ENCODE results near the gene SF1.

DNA sequence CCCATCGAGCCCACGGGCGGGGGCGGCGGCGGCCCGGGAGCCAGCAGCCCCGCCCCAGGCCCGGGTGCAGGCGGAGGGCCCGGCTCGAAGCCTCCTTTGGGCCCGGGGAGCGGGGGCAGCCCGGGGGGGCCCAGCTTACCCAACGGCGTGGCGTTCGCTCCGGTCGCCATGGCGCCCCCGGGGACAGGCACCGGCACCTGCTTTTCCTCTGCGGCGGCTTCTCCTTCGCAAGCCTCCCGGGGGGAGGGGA lies 194 bp downstream of the SF1 start:
- TF ChIP-seq FOXA1 (IDR thresholded peaks at IDR 0.05) (no peak), CTBP1 (IDR thresholded peaks at IDR 0.05; ENCODE audit: borderline replicate concordance) (no peak), SP1 (IDR thresholded peaks at IDR 0.05) (no peak), TARDBP (IDR thresholded peaks at IDR 0.05) (no peak), FOXM1 (IDR thresholded peaks at IDR 0.05; ENCODE audit: borderline replicate concordance) (peak; percentile 19; the same call in 1 of the 2 replicates), NFRKB (IDR thresholded peaks at IDR 0.05) (no peak), BHLHE40 (IDR thresholded peaks at IDR 0.05; ENCODE audit: borderline replicate concordance) (no peak), SUZ12 (IDR thresholded peaks at IDR 0.05) (no peak), HDGF (IDR thresholded peaks at IDR 0.05; ENCODE audit: borderline replicate concordance) (no peak), ELF4 (IDR thresholded peaks at IDR 0.05) (no peak), ZNF384 (IDR thresholded peaks at IDR 0.05) (no peak)
- TF ChIP-seq, protein P1, sequence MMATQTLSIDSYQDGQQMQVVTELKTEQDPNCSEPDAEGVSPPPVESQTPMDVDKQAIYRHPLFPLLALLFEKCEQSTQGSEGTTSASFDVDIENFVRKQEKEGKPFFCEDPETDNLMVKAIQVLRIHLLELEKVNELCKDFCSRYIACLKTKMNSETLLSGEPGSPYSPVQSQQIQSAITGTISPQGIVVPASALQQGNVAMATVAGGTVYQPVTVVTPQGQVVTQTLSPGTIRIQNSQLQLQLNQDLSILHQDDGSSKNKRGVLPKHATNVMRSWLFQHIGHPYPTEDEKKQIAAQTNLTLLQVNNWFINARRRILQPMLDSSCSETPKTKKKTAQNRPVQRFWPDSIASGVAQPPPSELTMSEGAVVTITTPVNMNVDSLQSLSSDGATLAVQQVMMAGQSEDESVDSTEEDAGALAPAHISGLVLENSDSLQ (IDR thresholded peaks at IDR 0.05) = no peak
